ENCODE measurements around the gene PPP1R27. TPM values are rescaled to one million over a fixed set of nuclear protein-coding genes. Genes with fewer than 3 reads are reported as not detected.
A peak's percentile ranks its signal among the peaks of the same experiment; 100 is the strongest.

The PPP1R27 gene
- total and polyA plus RNA-seq, 9 of the 15 experiments (the other 6 are each of a cell fraction or from before 2014, with no cell fraction given): 0.29 to 6.9 (median 1.5) TPM; not detected in 2

- TF ChIP-seq CUX1 (CRISPR knock-in tag; IDR thresholded peaks at IDR 0.05): no peak
- no peak for TF ChIP-seq FIP1L1 (IDR thresholded peaks at IDR 0.05; ENCODE audit: low read depth, low read length, poor library complexity, severe bottlenecking)
- no peak; the same call in 1 of the 2 replicates for TF ChIP-seq ARID4B (CRISPR knock-in tag; IDR thresholded peaks at IDR 0.05)
- peak; percentile 43 for TF ChIP-seq HMGN3 (IDR thresholded peaks at IDR 0.05; ENCODE audit: borderline replicate concordance, extremely low read depth, insufficient read length, low read depth, low read length)
- TF ChIP-seq E2F3 (CRISPR knock-in tag; IDR thresholded peaks at IDR 0.05): no peak
- peak; percentile 79 for TF ChIP-seq GABPA (tag; conservative IDR thresholded peaks at IDR 0.05; ENCODE audit: low read depth)
- no peak for TF ChIP-seq NCOA6 (IDR thresholded peaks at IDR 0.05)
Observed at GRCh38 chr17:81821603-81822311, 13.1 kb downstream of the PPP1R27 start (continued).
